ENCODE measurements around the gene CSMD2.

Gene CSMD2

GRCh38 chr1:34052565-34052964 is 112.5 kb downstream of the CSMD2 start:
- no peaks in the 10 kb centered on the region for H3K36me3 ChIP-seq
- TF ChIP-seq, protein P1, sequence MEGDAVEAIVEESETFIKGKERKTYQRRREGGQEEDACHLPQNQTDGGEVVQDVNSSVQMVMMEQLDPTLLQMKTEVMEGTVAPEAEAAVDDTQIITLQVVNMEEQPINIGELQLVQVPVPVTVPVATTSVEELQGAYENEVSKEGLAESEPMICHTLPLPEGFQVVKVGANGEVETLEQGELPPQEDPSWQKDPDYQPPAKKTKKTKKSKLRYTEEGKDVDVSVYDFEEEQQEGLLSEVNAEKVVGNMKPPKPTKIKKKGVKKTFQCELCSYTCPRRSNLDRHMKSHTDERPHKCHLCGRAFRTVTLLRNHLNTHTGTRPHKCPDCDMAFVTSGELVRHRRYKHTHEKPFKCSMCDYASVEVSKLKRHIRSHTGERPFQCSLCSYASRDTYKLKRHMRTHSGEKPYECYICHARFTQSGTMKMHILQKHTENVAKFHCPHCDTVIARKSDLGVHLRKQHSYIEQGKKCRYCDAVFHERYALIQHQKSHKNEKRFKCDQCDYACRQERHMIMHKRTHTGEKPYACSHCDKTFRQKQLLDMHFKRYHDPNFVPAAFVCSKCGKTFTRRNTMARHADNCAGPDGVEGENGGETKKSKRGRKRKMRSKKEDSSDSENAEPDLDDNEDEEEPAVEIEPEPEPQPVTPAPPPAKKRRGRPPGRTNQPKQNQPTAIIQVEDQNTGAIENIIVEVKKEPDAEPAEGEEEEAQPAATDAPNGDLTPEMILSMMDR (IDR thresholded peaks at IDR 0.05): no peak
- no peak overlapping the region for H3K4me3 ChIP-seq (ENCODE audit: low read depth in 1 of 2, low read length in 1 of 2)
- H3K27ac ChIP-seq: no peak overlapping the region
- H3K9me3 ChIP-seq: no peaks in the 10 kb centered on the region
- H3K27me3 ChIP-seq: peaks cover 3% of the 10 kb centered on the region
- no peaks in the 10 kb centered on the region for H3K4me1 ChIP-seq (ENCODE audit: control insufficient read depth in 1 of 2, insufficient read depth in 1 of 2, low read depth in 1 of 2, low read length in 1 of 2)

GRCh38 chr1:34050709-34051485 is 114.1 kb downstream of the CSMD2 start:
- H3K9me3 ChIP-seq: no peaks in the 10 kb centered on the region
- TF ChIP-seq, protein P1 (IDR thresholded peaks at IDR 0.05): no peak
- no peaks in the 10 kb centered on the region for H3K27me3 ChIP-seq
- H3K4me3 ChIP-seq (ENCODE audit: low read depth in 1 of 2, low read length in 1 of 2): no peak overlapping the region
- no peak overlapping the region for H3K27ac ChIP-seq
- no peaks in the 10 kb centered on the region for H3K36me3 ChIP-seq
- no peaks in the 10 kb centered on the region for H3K4me1 ChIP-seq (ENCODE audit: control insufficient read depth in 1 of 2, insufficient read depth in 1 of 2, low read depth in 1 of 2, low read length in 1 of 2)

GRCh38 chr1:34049994-34050393 is 115.0 kb downstream of the CSMD2 start:
- no peak overlapping the region for H3K4me3 ChIP-seq (ENCODE audit: low read depth in 1 of 2, low read length in 1 of 2)

DNA sequence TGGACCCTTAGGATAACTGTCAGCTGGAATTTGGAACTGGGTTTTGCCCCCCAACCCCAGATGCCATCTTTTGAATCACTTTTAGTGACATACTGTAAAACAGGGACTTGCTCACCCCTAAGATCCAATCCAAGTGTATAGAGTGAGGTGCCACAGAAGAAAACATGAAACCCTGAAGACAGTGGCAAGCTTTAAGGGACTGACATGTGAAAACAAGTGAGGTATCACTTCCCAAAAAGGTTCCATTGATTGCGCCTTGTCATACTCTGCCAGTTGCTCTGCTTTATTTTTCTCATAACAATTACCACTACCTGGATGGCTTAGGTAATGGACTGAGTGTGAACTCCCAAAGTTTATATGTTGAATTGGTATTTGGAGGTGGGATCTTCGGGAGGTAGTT is 115.6 kb downstream of the CSMD2 start:
- no peaks in the 10 kb centered on the region for H3K4me1 ChIP-seq (ENCODE audit: control insufficient read depth in 1 of 2, insufficient read depth in 1 of 2, low read depth in 1 of 2, low read length in 1 of 2)
- no peaks in the 10 kb centered on the region for H3K36me3 ChIP-seq
- TF ChIP-seq, protein P1 (IDR thresholded peaks at IDR 0.05): no peak
- H3K4me3 ChIP-seq (ENCODE audit: low read depth in 1 of 2, low read length in 1 of 2): no peak overlapping the region
- no peaks in the 10 kb centered on the region for H3K9me3 ChIP-seq
- no peaks in the 10 kb centered on the region for H3K27me3 ChIP-seq
- no peak overlapping the region for H3K27ac ChIP-seq

More at GRCh38 chr1:34049994-34050393, 115.0 kb downstream of the CSMD2 start:
- H3K36me3 ChIP-seq: no peaks in the 10 kb centered on the region
- TF ChIP-seq, protein P1 (IDR thresholded peaks at IDR 0.05): no peak
- H3K9me3 ChIP-seq: no peaks in the 10 kb centered on the region
- H3K27me3 ChIP-seq: no peaks in the 10 kb centered on the region
- H3K4me1 ChIP-seq (ENCODE audit: control insufficient read depth in 1 of 2, insufficient read depth in 1 of 2, low read depth in 1 of 2, low read length in 1 of 2): no peaks in the 10 kb centered on the region
- H3K27ac ChIP-seq: no peak overlapping the region

GRCh38 chr1:34037856-34038255 is 127.2 kb downstream of the CSMD2 start:
- TF ChIP-seq, protein P1 (IDR thresholded peaks at IDR 0.05): no peak
- Histone ChIP-seq H3K36me3 (no peaks in the 10 kb centered on the region), H3K27ac (no peak overlapping the region), H3K27me3 (no peaks in the 10 kb centered on the region), H3K4me1 (ENCODE audit: control insufficient read depth in 1 of 2, insufficient read depth in 1 of 2, low read depth in 1 of 2, low read length in 1 of 2) (no peaks in the 10 kb centered on the region), H3K4me3 (ENCODE audit: low read depth in 1 of 2, low read length in 1 of 2) (no peak overlapping the region), H3K9me3 (no peaks in the 10 kb centered on the region)

All from neutrophil (primary cell).